Measurements from ENCODE around the gene ENOX1.

- TF ChIP-seq, protein P1, sequence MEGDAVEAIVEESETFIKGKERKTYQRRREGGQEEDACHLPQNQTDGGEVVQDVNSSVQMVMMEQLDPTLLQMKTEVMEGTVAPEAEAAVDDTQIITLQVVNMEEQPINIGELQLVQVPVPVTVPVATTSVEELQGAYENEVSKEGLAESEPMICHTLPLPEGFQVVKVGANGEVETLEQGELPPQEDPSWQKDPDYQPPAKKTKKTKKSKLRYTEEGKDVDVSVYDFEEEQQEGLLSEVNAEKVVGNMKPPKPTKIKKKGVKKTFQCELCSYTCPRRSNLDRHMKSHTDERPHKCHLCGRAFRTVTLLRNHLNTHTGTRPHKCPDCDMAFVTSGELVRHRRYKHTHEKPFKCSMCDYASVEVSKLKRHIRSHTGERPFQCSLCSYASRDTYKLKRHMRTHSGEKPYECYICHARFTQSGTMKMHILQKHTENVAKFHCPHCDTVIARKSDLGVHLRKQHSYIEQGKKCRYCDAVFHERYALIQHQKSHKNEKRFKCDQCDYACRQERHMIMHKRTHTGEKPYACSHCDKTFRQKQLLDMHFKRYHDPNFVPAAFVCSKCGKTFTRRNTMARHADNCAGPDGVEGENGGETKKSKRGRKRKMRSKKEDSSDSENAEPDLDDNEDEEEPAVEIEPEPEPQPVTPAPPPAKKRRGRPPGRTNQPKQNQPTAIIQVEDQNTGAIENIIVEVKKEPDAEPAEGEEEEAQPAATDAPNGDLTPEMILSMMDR (conservative IDR thresholded peaks at IDR 0.05; ENCODE audit: low read depth, low read length): no peak
- TF ChIP-seq EZH2 (IDR thresholded peaks at IDR 0.05; ENCODE audit: low read length, unreplicated experiment) (no peak), EZH2phosphoT487 (IDR thresholded peaks at IDR 0.05; ENCODE audit: borderline replicate concordance, low read length) (no peak)
These were observed 190.8 kb downstream of the ENOX1 start for GRCh38 chr13:43596006-43596405.
